ENCODE data around the gene SGIP1. TPM values are rescaled to one million over a fixed set of nuclear protein-coding genes. Genes with fewer than 3 reads are reported as not detected.
A peak's percentile ranks its signal among the peaks of the same experiment; 100 is the strongest.
"Not testable (repeated sequence)": the region's sequence is repeated elsewhere in the genome, so short reads cannot be mapped to it uniquely, and the experiment has no call there.

The SGIP1 gene
- total and polyA plus RNA-seq, 2 experiments from 2014 or later, result 3.1 to 20.2 TPM

DNA sequence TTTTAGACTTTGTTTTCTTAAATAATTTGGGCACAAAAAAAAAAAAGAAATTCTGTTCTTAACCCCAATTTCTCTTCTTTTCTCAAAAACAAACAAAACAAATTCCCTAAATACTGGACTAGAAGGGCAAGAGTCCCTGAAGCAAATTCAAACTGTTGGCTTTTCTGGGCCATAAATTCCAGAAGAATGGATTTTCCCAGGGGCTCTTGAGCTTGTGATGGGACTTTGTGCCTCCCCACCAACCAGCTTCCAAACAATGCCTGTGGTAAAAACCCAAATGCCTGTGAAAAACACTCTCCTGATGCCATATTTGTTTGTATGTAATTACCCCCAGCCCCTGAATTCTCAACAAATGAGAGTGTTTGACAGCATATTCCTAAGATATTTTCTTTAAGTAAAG is 55.4 kb downstream of the SGIP1 start:
- Histone ChIP-seq H3K9me2 (replicated peaks; ENCODE audit: insufficient read depth) (no peaks in the 10 kb centered on the region), H3K9me3 (ENCODE audit: low read depth) (no peaks in the 10 kb centered on the region), H4K20me1 (ENCODE audit: insufficient read depth, poor library complexity, severe bottlenecking) (no peaks in the 10 kb centered on the region), H2AFZ (no peak overlapping the region), H3K4me3 (no peak overlapping the region), H3K79me2 (no peaks in the 10 kb centered on the region), H3K27me3 (no peaks in the 10 kb centered on the region), H3K4me2 (no peak overlapping the region), H3K4me1 (ENCODE audit: insufficient read depth) (peaks cover 5% of the 10 kb centered on the region), H3K27ac (no peak overlapping the region), H3K36me3 (replicated peaks; ENCODE audit: insufficient read depth, low read depth) (no peaks in the 10 kb centered on the region)
- DNase-seq (ENCODE audit: low spot score), result no peak
- no peak for TF ChIP-seq EZH2phosphoT487 (IDR thresholded peaks at IDR 0.05; ENCODE audit: low read depth, severe bottlenecking, unreplicated experiment)
- TF ChIP-seq, protein P1, sequence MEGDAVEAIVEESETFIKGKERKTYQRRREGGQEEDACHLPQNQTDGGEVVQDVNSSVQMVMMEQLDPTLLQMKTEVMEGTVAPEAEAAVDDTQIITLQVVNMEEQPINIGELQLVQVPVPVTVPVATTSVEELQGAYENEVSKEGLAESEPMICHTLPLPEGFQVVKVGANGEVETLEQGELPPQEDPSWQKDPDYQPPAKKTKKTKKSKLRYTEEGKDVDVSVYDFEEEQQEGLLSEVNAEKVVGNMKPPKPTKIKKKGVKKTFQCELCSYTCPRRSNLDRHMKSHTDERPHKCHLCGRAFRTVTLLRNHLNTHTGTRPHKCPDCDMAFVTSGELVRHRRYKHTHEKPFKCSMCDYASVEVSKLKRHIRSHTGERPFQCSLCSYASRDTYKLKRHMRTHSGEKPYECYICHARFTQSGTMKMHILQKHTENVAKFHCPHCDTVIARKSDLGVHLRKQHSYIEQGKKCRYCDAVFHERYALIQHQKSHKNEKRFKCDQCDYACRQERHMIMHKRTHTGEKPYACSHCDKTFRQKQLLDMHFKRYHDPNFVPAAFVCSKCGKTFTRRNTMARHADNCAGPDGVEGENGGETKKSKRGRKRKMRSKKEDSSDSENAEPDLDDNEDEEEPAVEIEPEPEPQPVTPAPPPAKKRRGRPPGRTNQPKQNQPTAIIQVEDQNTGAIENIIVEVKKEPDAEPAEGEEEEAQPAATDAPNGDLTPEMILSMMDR (IDR thresholded peaks at IDR 0.05; ENCODE audit: poor library complexity), result no peak
- TF ChIP-seq EZH2 (IDR thresholded peaks at IDR 0.05; ENCODE audit: borderline replicate concordance), result no peak

DNA sequence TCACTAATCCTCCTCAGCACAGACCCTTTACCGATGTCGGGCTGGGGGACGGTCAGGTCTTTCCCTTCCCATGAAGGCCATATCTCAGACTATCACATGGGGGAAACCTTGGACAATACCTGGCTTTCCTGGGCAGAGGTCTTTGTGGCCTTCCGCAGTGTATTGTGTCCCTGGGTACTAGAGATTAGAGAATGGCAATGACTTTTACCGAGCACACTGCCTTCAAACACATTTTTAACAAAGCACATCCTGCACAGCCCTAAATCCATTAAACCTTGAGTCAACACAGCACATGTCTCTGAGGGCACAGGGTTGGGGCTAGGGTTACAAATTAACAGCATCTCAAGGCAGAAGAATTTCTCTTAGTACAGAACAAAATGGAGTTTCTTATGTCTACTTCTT is 58.2 kb downstream of the SGIP1 start:
- not testable (repeated sequence) for H3K4me1 ChIP-seq (ENCODE audit: insufficient read depth); H2AFZ ChIP-seq; H4K20me1 ChIP-seq (ENCODE audit: insufficient read depth, poor library complexity, severe bottlenecking); DNase-seq (ENCODE audit: low spot score); H3K4me3 ChIP-seq; H3K27me3 ChIP-seq; H3K36me3 ChIP-seq (replicated peaks; ENCODE audit: insufficient read depth, low read depth); H3K9me2 ChIP-seq (replicated peaks; ENCODE audit: insufficient read depth); H3K79me2 ChIP-seq; H3K9me3 ChIP-seq (ENCODE audit: low read depth)
- peak overlapping the region; percentile 79 for H3K27ac ChIP-seq
- H3K4me2 ChIP-seq, result peak overlapping the region; percentile 34
- WGBS (ENCODE audit: low lambda C conversion rate, missing lambda C conversion rate), result 29% methylated on average over 5 of the region's 5 CpGs

DNA sequence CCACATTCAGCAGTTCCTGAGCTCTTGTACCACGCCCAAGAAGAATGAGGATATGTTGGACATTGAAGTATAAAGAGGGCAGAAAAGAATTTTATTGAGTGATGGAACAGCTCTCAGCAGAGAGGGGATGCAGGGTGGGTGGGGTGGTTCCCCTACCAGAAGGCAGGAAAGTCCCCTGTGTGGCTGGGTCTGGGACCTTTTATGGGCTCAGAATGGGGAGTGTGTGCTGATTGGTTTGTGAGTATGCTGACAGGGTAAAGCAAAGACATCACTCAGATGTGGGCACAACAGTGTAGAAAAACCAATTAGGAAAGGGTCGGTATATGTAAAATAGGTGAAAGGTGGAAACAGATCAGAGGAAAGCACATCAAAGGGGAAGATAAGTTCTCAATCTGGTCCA is 62.2 kb downstream of the SGIP1 start:
- TF ChIP-seq, protein P1 (IDR thresholded peaks at IDR 0.05; ENCODE audit: poor library complexity), result no peak
- TF ChIP-seq EZH2phosphoT487 (IDR thresholded peaks at IDR 0.05; ENCODE audit: low read depth, severe bottlenecking, unreplicated experiment), result no peak
- no peak for TF ChIP-seq EZH2 (IDR thresholded peaks at IDR 0.05; ENCODE audit: borderline replicate concordance)
- Histone ChIP-seq H3K9me2 (replicated peaks; ENCODE audit: insufficient read depth) (no peaks in the 10 kb centered on the region), H3K4me2 (no peak overlapping the region), H3K4me3 (no peak overlapping the region), H3K79me2 (no peaks in the 10 kb centered on the region), H4K20me1 (ENCODE audit: insufficient read depth, poor library complexity, severe bottlenecking) (no peaks in the 10 kb centered on the region), H3K27me3 (no peaks in the 10 kb centered on the region), H3K9me3 (ENCODE audit: low read depth) (no peaks in the 10 kb centered on the region), H3K27ac (no peak overlapping the region), H2AFZ (no peak overlapping the region), H3K36me3 (replicated peaks; ENCODE audit: insufficient read depth, low read depth) (no peaks in the 10 kb centered on the region), H3K4me1 (ENCODE audit: insufficient read depth) (peaks cover 5% of the 10 kb centered on the region)
- DNase-seq (ENCODE audit: low spot score), result no peak
- WGBS (ENCODE audit: low lambda C conversion rate, missing lambda C conversion rate), result 93% methylated on average over 2 of the region's 2 CpGs

DNA sequence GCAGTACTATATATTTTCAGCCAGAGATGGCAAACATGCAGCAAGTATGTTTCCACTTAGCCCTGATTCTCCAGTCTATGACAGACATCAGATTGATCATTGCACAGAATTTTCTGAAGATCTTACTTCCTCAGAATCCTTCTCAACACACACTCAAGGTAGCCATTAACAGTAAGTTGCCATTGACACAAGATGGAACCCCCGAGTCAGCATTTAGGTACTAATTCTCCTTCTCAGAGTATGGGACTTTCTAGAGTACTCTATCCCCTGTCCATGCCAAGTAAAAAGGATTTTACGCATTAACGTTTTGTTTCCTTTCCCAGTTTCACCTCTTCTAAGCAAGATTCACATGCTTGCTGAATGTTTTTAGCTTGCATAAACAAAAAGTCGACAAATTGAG is 63.5 kb downstream of the SGIP1 start:
- no peak overlapping the region for H3K4me2 ChIP-seq
- H3K9me3 ChIP-seq (ENCODE audit: low read depth), result no peaks in the 10 kb centered on the region
- no peak for TF ChIP-seq EZH2phosphoT487 (IDR thresholded peaks at IDR 0.05; ENCODE audit: low read depth, severe bottlenecking, unreplicated experiment)
- TF ChIP-seq EZH2 (IDR thresholded peaks at IDR 0.05; ENCODE audit: borderline replicate concordance), result no peak
- TF ChIP-seq, protein P1 (IDR thresholded peaks at IDR 0.05; ENCODE audit: poor library complexity), result no peak
- no peaks in the 10 kb centered on the region for H3K27me3 ChIP-seq
- no peaks in the 10 kb centered on the region for H3K36me3 ChIP-seq (replicated peaks; ENCODE audit: insufficient read depth, low read depth)
- H3K27ac ChIP-seq, result no peak overlapping the region
- no peak overlapping the region for H3K4me3 ChIP-seq
- H3K79me2 ChIP-seq, result no peaks in the 10 kb centered on the region
- 83% methylated on average over 4 of the region's 4 CpGs for WGBS (ENCODE audit: low lambda C conversion rate, missing lambda C conversion rate)
- no peaks in the 10 kb centered on the region for H4K20me1 ChIP-seq (ENCODE audit: insufficient read depth, poor library complexity, severe bottlenecking)
- no peaks in the 10 kb centered on the region for H3K4me1 ChIP-seq (ENCODE audit: insufficient read depth)
- no peaks in the 10 kb centered on the region for H3K9me2 ChIP-seq (replicated peaks; ENCODE audit: insufficient read depth)
- DNase-seq (ENCODE audit: low spot score), result no peak
- H2AFZ ChIP-seq, result no peak overlapping the region

Measured in hepatocyte (in vitro differentiated cells).